ENCODE results near the gene ERN1.

DNA sequence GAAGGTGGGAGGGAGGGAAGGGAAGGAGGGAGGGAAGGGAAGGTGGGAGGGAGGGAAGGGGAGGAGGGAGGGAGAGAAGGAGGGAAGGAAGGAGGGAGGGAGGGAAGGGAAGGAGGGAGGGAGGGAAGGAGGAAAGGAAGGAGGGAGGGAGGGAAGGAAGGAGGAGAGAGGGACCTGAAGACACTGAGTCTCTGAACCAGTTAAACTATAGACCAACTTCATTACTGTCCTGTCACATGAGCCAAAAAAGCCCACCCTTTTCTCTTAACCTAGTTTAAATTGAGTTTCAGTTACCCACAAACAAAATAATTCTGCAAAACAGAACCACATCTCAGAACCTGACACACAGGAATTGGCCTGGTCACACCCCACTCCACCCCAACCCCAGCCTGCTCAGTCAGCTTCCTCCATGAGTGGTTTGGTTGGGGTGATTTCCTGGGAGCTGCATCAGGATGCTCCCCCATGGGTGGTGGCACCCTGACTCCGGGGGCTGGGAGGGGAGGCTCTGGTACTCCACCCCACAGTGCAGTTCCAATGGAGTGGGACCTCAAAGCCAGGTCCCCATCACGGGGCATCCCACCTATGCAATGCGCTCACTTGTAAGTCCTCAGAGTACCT, 136.5 kb downstream of the ERN1 start:
- no peak for TF ChIP-seq JUN (CRISPR knock-in tag; IDR thresholded peaks at IDR 0.05)
- TF ChIP-seq, protein P1, sequence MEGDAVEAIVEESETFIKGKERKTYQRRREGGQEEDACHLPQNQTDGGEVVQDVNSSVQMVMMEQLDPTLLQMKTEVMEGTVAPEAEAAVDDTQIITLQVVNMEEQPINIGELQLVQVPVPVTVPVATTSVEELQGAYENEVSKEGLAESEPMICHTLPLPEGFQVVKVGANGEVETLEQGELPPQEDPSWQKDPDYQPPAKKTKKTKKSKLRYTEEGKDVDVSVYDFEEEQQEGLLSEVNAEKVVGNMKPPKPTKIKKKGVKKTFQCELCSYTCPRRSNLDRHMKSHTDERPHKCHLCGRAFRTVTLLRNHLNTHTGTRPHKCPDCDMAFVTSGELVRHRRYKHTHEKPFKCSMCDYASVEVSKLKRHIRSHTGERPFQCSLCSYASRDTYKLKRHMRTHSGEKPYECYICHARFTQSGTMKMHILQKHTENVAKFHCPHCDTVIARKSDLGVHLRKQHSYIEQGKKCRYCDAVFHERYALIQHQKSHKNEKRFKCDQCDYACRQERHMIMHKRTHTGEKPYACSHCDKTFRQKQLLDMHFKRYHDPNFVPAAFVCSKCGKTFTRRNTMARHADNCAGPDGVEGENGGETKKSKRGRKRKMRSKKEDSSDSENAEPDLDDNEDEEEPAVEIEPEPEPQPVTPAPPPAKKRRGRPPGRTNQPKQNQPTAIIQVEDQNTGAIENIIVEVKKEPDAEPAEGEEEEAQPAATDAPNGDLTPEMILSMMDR (IDR thresholded peaks at IDR 0.05) = no peak

Measured in WTC11 (cell line).